ENCODE data around the gene PTGES2. TPM values are rescaled to one million over a fixed set of nuclear protein-coding genes. Genes with fewer than 3 reads are reported as not detected.
"Not testable (repeated sequence)": the region's sequence is repeated elsewhere in the genome, so short reads cannot be mapped to it uniquely, and the experiment has no call there.

PTGES2 gene
- total and polyA plus RNA-seq, 11 donors: 116 to 179 (median 139) TPM

DNA sequence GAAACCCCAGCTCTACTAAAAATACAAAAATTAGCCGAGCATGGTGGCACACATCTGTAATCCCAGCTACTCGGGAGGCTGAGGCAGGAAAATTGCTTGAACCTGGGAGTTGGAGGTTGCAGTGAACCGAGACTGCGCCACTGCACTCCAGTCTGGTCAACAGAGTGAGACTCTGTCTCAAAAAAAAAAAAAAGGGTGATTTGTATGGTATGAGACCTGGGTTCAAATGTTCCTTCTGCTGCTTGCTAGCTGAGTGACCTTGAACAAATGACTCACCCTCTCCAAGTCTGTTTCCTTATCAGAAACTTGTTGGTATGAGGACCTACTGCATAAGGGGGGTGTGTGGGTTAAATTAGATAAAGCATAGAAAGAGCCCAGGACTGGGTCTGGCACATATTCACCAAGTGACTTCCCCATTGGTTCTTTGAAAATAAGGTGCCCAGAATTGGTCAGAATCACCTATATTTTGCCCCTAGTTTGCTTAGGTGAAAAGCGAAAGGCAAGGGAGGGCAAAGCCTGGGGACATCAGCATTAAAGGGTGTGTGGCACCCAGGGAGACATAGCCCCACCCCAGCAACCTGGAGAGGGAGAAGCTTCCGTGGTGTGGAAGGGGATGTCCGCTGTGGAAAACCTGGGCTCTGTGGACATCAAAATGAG, 49.6 kb downstream of the PTGES2 start:
- intact Hi-C loops (cut with DNase I): no loop called here
- WGBS, 4 donors: 92 to 97% (median 95%) methylated on average over 7 of the region's 7 CpGs
- ATAC-seq: peak in 1 of 4 donors; percentile 25
- Histone ChIP-seq H3K9me3 (no peaks in the 10 kb centered on the region), H3K4me3 (no peak overlapping the region), H3K27me3 (no peaks in the 10 kb centered on the region), H3K36me3 (no peaks in the 10 kb centered on the region), H3K4me1 (peaks cover 0 to 86% (median 34%) of the 10 kb centered on the region in 12 donors), H3K27ac (peak overlapping the region in 1 of 12 donors; percentile 73)
- TF ChIP-seq, protein P1, sequence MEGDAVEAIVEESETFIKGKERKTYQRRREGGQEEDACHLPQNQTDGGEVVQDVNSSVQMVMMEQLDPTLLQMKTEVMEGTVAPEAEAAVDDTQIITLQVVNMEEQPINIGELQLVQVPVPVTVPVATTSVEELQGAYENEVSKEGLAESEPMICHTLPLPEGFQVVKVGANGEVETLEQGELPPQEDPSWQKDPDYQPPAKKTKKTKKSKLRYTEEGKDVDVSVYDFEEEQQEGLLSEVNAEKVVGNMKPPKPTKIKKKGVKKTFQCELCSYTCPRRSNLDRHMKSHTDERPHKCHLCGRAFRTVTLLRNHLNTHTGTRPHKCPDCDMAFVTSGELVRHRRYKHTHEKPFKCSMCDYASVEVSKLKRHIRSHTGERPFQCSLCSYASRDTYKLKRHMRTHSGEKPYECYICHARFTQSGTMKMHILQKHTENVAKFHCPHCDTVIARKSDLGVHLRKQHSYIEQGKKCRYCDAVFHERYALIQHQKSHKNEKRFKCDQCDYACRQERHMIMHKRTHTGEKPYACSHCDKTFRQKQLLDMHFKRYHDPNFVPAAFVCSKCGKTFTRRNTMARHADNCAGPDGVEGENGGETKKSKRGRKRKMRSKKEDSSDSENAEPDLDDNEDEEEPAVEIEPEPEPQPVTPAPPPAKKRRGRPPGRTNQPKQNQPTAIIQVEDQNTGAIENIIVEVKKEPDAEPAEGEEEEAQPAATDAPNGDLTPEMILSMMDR (IDR thresholded peaks at IDR 0.05): no peak
- TF ChIP-seq POLR2A (IDR thresholded peaks at IDR 0.05): no peak
- no peak for DNase-seq

DNA sequence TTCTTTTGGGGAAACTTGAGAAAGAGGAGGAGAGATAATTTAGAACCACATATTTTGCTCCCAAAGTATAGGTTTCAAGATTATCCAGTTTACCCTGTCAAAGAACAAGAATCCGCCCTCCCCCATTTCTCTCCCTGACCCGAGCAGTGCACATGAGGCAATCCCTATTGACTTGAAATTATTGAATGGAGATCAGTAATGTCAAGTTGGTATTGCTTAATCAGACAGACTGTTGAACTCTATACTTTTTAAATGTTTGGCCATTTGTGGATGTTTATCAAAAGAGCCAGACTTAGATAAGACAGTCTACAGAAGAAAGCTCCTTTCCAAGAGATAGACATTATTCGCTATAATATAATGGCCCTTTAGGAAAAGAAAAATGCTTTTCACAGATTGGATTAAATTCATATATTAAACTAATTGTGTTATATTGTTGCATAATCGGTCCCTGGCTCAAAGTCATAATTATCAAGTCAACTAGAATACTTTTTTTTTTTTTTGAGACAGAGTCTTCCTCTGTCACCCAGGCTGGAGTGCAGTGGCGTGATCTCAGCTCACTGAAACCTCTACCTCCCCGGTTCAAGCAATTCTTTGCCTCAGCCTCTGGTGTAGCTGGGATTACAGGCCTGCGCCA, 54.2 kb downstream of the PTGES2 start:
- H3K4me1 ChIP-seq: peaks cover 0 to 83% (median 41%) of the 10 kb centered on the region in 12 donors
- WGBS, 4 donors: 83 to 88% (median 84%) methylated on average over 7 of the region's 7 CpGs

DNA sequence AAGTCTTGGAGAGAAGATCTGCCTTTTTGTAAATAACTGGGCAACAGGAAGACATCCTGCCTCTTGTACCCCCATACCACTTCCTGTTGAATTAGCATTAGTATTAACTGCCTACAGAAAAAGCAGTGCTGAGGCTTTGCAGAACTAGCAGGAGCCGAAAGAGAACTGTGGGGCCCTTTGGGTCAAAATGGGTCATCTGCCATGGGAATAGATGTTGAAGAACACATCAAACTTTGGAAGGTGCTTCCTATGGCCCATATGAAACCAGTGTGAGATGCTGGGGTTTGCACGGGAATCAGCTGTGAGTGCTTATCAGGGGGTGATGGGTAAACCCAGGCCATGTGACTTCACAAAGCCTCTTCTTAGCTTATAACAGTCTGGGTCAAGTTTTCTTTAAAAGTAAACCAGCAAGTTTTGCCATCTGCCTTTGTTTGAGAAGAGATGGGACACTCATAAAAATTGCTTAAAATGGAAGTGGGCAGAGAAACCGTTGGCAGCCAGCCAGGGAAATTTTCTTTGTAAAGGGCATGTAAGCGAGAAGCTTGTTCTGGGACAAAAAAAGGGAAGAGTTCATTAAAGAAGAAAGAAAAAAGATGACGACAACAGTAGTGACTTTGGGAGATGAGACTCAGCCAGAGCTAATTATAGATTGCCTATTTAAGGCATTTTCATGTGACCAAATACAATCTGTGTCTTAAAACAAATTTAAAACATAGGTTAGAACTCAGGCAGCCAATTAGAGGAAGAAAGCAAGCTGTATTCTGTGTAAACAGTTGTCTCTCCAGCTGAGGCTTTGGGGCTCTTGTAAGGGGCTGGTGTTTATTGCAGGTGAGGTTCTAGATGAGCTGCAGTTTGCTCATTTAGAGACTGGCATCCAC, 55.1 kb downstream of the PTGES2 start:
- Histone ChIP-seq H3K9me3 (no peaks in the 10 kb centered on the region), H3K27ac (peak overlapping the region; percentile 27 to 99 (median 74)), H3K4me1 (peaks cover 0 to 73% (median 35%) of the 10 kb centered on the region in 12 donors), H3K36me3 (no peaks in the 10 kb centered on the region), H3K27me3 (no peaks in the 10 kb centered on the region), H3K4me3 (peak overlapping the region in 5 of 12 donors; percentile 0 to 34 (median 1))
- DNase-seq: peak in 4 of 5 donors; percentile 74 to 86 (median 80)
- no peak for TF ChIP-seq POLR2A (IDR thresholded peaks at IDR 0.05)
- TF ChIP-seq, protein P1 (IDR thresholded peaks at IDR 0.05): no peak
- no peak for ATAC-seq
- WGBS, 4 donors: 15 to 24% (median 20%) methylated on average over 5 of the region's 5 CpGs
- intact Hi-C loops (cut with DNase I): no loop called here

More for the DNA sequence above, 54.2 kb downstream of the PTGES2 start:
- Histone ChIP-seq H3K27me3 (no peaks in the 10 kb centered on the region), H3K27ac (peak overlapping the region in 11 of 12 donors; percentile 14 to 99 (median 75)), H3K4me3 (peak overlapping the region in 1 of 12 donors; percentile 34), H3K36me3 (no peaks in the 10 kb centered on the region), H3K9me3 (no peaks in the 10 kb centered on the region)
- no peak for ATAC-seq
- no peak for TF ChIP-seq POLR2A (IDR thresholded peaks at IDR 0.05)
- TF ChIP-seq, protein P1 (IDR thresholded peaks at IDR 0.05): no peak
- intact Hi-C loops (cut with DNase I): no loop called here
- DNase-seq: no peak

DNA sequence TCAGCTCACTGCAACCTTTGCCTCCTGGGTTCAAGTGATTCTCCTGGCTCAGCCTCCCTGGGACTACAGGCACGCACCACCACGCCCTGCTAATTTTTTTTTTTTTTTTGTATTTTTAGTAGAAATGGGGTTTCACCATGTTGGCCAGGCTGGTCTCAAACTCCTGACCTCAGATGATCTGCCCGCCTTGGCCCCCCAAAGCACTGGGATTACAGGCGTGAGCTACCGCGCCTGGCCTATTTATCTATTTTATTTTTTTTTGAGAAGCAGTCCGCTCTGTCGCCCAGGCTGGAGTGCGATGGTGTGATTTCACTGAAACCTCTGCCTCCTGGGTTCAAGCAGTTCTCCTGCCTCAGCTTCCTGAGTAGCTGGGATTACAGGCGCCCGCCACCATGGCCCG, 56.1 kb downstream of the PTGES2 start:
- H3K27ac ChIP-seq: peak overlapping the region in 11 of 12 donors; percentile 27 to 99 (median 75)
- peaks cover 3 to 70% (median 40%) of the 10 kb centered on the region in 12 donors for H3K4me1 ChIP-seq
- ATAC-seq; H3K36me3 ChIP-seq; DNase-seq; intact Hi-C loops (cut with DNase I); H3K9me3 ChIP-seq; H3K27me3 ChIP-seq: not testable (repeated sequence)
- peak overlapping the region in 1 of 12 donors; percentile 34 for H3K4me3 ChIP-seq
- WGBS, 4 donors: 92 to 95% (median 93%) methylated on average over 12 of the region's 12 CpGs
